HL-60 (cell line): ENCODE data around the gene PTBP2.

ENCODE experiments used
- DNase-seq, 2 experiments: peaks; one replicate each; pipeline ENCODE4 v3.0.0-alpha.2; 2010 to 2020; ENCODE audit warnings: low read depth in 1 of 2, low spot score in 1 of 2
- H3K27ac ChIP-seq: fragments of 250-450 bp; sonication (Bioruptor Pico); replicated peaks from 2 replicates; pipeline ENCODE4 v1.5.1; 2020; ENCODE audit warnings: mild to moderate bottlenecking, moderate library complexity
- H3K27me3 ChIP-seq: fragments of 250-450 bp; sonication (Bioruptor Pico); 2 replicates; pipeline ENCODE4 v1.5.1; 2021; ENCODE audit warnings: mild to moderate bottlenecking, moderate library complexity; ENCODE audit not compliant: insufficient read depth, poor library complexity, severe bottlenecking
- H3K4me3 ChIP-seq: replicated peaks from 2 replicates; pipeline ENCODE4 v1.5.1; 2011; ENCODE audit warnings: mild to moderate bottlenecking, control low read depth, low read length; ENCODE audit not compliant: insufficient read depth
- CTCF ChIP-seq: IDR thresholded peaks from one replicate; pipeline ENCODE4 v1.5.1; 2011; ENCODE audit warnings: low read length, control low read depth, inconsistent platforms; ENCODE audit not compliant: insufficient read depth
- GABPA ChIP-seq: IDR thresholded peaks from 2 replicates; pipeline ENCODE4 v1.6.1; 2012; ENCODE audit warnings: low read depth
- POLR2AphosphoS5 ChIP-seq: IDR thresholded peaks from 2 replicates; pipeline ENCODE4 v1.6.1; 2012; ENCODE audit warnings: low read depth
- REST ChIP-seq: IDR thresholded peaks from 2 replicates; pipeline ENCODE4 v1.6.1; 2012; ENCODE audit warnings: low read depth; ENCODE audit not compliant: insufficient replicate concordance
- SPI1 ChIP-seq: IDR thresholded peaks from 2 replicates; pipeline ENCODE4 v1.6.1; 2012; ENCODE audit warnings: low read depth, mild to moderate bottlenecking, borderline replicate concordance

The PTBP2 gene

DNA sequence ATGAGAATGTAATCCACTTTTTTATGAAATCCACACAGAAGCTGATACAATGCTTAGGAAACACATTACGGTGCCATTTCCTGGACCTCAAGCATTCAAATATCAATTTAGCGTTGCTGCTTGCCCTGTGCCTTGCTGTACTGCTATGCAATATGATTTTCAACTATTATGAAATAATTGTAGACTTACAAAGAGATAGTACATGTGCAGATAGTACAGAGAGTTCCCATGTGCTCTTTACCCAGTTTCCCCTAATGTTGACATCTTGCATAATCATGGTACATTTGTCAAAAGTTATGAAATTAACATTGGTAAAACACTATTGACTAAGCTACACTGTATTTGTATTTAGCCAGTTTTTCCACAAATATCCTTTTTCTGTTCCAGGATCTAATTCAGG is 37.7 kb upstream of the PTBP2 start:
- Histone ChIP-seq H3K27ac (peak overlapping the region; percentile 60), H3K4me3 (no peak overlapping the region), H3K27me3 (no peaks in the 10 kb centered on the region)
- DNase-seq, result peak; percentile 62 to 64
- no peak for TF ChIP-seq GABPA
- TF ChIP-seq CTCF, result no peak
- no peak for TF ChIP-seq SPI1
- TF ChIP-seq REST, result no peak
- TF ChIP-seq POLR2AphosphoS5, result no peak

GRCh38 chr1:96684744-96685143 is 36.8 kb upstream of the PTBP2 start:
- H3K4me3 ChIP-seq, result no peak overlapping the region
- no peak for TF ChIP-seq GABPA
- TF ChIP-seq CTCF, result no peak
- no peak for TF ChIP-seq REST
- TF ChIP-seq POLR2AphosphoS5, result no peak
- no peak for TF ChIP-seq SPI1
- H3K27ac ChIP-seq, result no peak overlapping the region
- no peak for DNase-seq
- no peaks in the 10 kb centered on the region for H3K27me3 ChIP-seq

- no peaks in the 10 kb centered on the region for H3K27me3 ChIP-seq
- H3K4me3 ChIP-seq, result no peak overlapping the region
- peak; percentile 15; the same call in 1 of the 2 replicates for TF ChIP-seq SPI1
- no peak for TF ChIP-seq POLR2AphosphoS5
- H3K27ac ChIP-seq, result no peak overlapping the region
- peak in 1 of 2 experiments; percentile 72 for DNase-seq
Observed at GRCh38 chr1:96688767-96689166, 32.8 kb upstream of the PTBP2 start.

GRCh38 chr1:96695954-96696353 is 25.6 kb upstream of the PTBP2 start:
- Histone ChIP-seq H3K27me3 (no peaks in the 10 kb centered on the region), H3K27ac (no peak overlapping the region), H3K4me3 (no peak overlapping the region)
- no peak for DNase-seq
- no peak for TF ChIP-seq SPI1
- no peak for TF ChIP-seq POLR2AphosphoS5
- TF ChIP-seq REST, result no peak
- TF ChIP-seq CTCF, result no peak
- no peak for TF ChIP-seq GABPA
